Sigmoid colon (tissue), 4 donors: ENCODE data around the gene ARHGAP15.

ENCODE experiments used
- EP300 ChIP-seq, 4 donors: sonication (generic); formaldehyde crosslinking; IDR thresholded peaks; one replicate each; pipeline ENCODE4 v1.6.1; 2017; ENCODE audit warnings: antibody characterized with exemption in 4 of 4
- POLR2A ChIP-seq, 2 donors: fragments of 450-650 bp; IDR thresholded peaks; one replicate each; pipeline ENCODE4 v1.6.1; 2016; ENCODE audit warnings: antibody characterized with exemption in 2 of 2, mild to moderate bottlenecking in 2 of 2, moderate library complexity in 2 of 2
- POLR2AphosphoS5 ChIP-seq, 4 donors: sonication (generic); formaldehyde crosslinking; IDR thresholded peaks; one replicate each; pipeline ENCODE4 v1.6.1; 2017; ENCODE audit warnings: antibody characterized with exemption in 4 of 4
- TF ChIP-seq, protein P1 (sequence below), 4 experiments: fragments of 450-650 bp in 3 of 4; fragments of 200-600 bp in 1 of 4; IDR thresholded peaks; one replicate each; pipeline ENCODE4 v1.5.1; 2016 to 2019; ENCODE audit warnings: antibody characterized with exemption in 4 of 4, mild to moderate bottlenecking in 3 of 4, moderate library complexity in 2 of 4

- no peak for TF ChIP-seq EP300 (IDR thresholded peaks at IDR 0.05)
- TF ChIP-seq, protein P1, sequence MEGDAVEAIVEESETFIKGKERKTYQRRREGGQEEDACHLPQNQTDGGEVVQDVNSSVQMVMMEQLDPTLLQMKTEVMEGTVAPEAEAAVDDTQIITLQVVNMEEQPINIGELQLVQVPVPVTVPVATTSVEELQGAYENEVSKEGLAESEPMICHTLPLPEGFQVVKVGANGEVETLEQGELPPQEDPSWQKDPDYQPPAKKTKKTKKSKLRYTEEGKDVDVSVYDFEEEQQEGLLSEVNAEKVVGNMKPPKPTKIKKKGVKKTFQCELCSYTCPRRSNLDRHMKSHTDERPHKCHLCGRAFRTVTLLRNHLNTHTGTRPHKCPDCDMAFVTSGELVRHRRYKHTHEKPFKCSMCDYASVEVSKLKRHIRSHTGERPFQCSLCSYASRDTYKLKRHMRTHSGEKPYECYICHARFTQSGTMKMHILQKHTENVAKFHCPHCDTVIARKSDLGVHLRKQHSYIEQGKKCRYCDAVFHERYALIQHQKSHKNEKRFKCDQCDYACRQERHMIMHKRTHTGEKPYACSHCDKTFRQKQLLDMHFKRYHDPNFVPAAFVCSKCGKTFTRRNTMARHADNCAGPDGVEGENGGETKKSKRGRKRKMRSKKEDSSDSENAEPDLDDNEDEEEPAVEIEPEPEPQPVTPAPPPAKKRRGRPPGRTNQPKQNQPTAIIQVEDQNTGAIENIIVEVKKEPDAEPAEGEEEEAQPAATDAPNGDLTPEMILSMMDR (IDR thresholded peaks at IDR 0.05): no peak
- TF ChIP-seq POLR2AphosphoS5 (IDR thresholded peaks at IDR 0.05): no peak
- no peak for TF ChIP-seq POLR2A (IDR thresholded peaks at IDR 0.05)
Observed at GRCh38 chr2:143146366-143146765, 17.1 kb downstream of the ARHGAP15 start.
